ENCODE data around the gene TIMM29.

- TF ChIP-seq CTCF (IDR thresholded peaks at IDR 0.05; ENCODE audit: insufficient read depth, low read length, poor library complexity, severe bottlenecking) (no peak), EZH2phosphoT487 (conservative IDR thresholded peaks at IDR 0.05; ENCODE audit: low read length) (no peak)
These were observed 34.3 kb downstream of the TIMM29 start for GRCh38 chr19:10962863-10963262.

All from SU-DHL-6 (cell line).